WTC11 (cell line): ENCODE data around the gene ZNF615. TPM values are rescaled to one million over a fixed set of nuclear protein-coding genes. Genes with fewer than 3 reads are reported as not detected.

Source experiments
- ATAC-seq: fragments of 200-7000 bp; cut with Tn5 transposase; 2 replicates; pipeline ENCODE4 v1.10.0; 2021; ENCODE audit warnings: mild to moderate bottlenecking, moderate library complexity
- CTCF ChIA-PET: fragments of 300-600 bp; sonication (Branson Sonifier 250); formaldehyde crosslinking; loops from one replicate; lab custom pipeline; 2021; ENCODE audit warnings: antibody characterized with exemption; lab: Charles Lee
- POLR2A ChIA-PET: fragments of 350-600 bp; sonication (Branson Sonifier 250); formaldehyde crosslinking; loops from one replicate; lab custom pipeline; 2021; ENCODE audit warnings: antibody characterized with exemption; lab: Charles Lee
- DNase-seq: peaks from one replicate; pipeline ENCODE4 v3.0.0; 2021; ENCODE audit warnings: low spot score
- H3K27ac Mint-ChIP-seq: 2 replicates; pipeline ENCODE4 v1.8.0; 2021; ENCODE audit warnings: mixed read lengths
- H3K27me3 Mint-ChIP-seq: 2 replicates; pipeline ENCODE4 v1.8.0; 2021; ENCODE audit warnings: low read depth, mild to moderate bottlenecking, moderate library complexity, mixed read lengths
- H3K36me3 Mint-ChIP-seq: 2 replicates; pipeline ENCODE4 v1.8.0; 2021; ENCODE audit warnings: mixed read lengths
- H3K4me1 Mint-ChIP-seq: 2 replicates; pipeline ENCODE4 v1.8.0; 2022; ENCODE audit warnings: mixed read lengths
- H3K4me3 Mint-ChIP-seq: 2 replicates; pipeline ENCODE4 v1.8.0; 2021; ENCODE audit warnings: mild to moderate bottlenecking, moderate library complexity, mixed read lengths
- H3K9me3 Mint-ChIP-seq: 2 replicates; pipeline ENCODE4 v1.8.0; 2021; ENCODE audit warnings: mixed read lengths
- ATF6 ChIP-seq: sonication (generic); formaldehyde crosslinking; IDR thresholded peaks from 2 replicates; pipeline ENCODE4 v1.8.1; 2023; ENCODE audit warnings: mild to moderate bottlenecking, missing genetic modification reagents
- CBFB ChIP-seq: sonication (generic); formaldehyde crosslinking; IDR thresholded peaks from 2 replicates; pipeline ENCODE4 v1.8.1; 2022; ENCODE audit warnings: mild to moderate bottlenecking, low read depth, missing genetic modification reagents
- ESRRA ChIP-seq: sonication (generic); formaldehyde crosslinking; IDR thresholded peaks from 2 replicates; pipeline ENCODE4 v1.8.1; 2022; ENCODE audit warnings: mild to moderate bottlenecking, missing genetic modification reagents, borderline replicate concordance
- GRHL2 ChIP-seq: fragments of 250-450 bp; sonication (Bioruptor Pico); IDR thresholded peaks from 2 replicates; pipeline ENCODE4 v1.8.0; 2022; ENCODE audit warnings: mild to moderate bottlenecking, moderate library complexity; ENCODE audit not compliant: insufficient replicate concordance, severe bottlenecking
- HMGXB4 ChIP-seq: sonication (generic); formaldehyde crosslinking; IDR thresholded peaks from 2 replicates; pipeline ENCODE4 v1.8.1; 2023; ENCODE audit warnings: mild to moderate bottlenecking, moderate library complexity, missing genetic modification reagents
- JUN ChIP-seq: sonication (generic); formaldehyde crosslinking; IDR thresholded peaks from 2 replicates; pipeline ENCODE4 v1.8.0; 2023; ENCODE audit warnings: mild to moderate bottlenecking, missing genetic modification reagents
- NFATC4 ChIP-seq: fragments of 250-450 bp; sonication (Bioruptor Pico); IDR thresholded peaks from 2 replicates; pipeline ENCODE4 v1.9.0; 2021; ENCODE audit warnings: mild to moderate bottlenecking
- NFE2L1 ChIP-seq: sonication (generic); formaldehyde crosslinking; IDR thresholded peaks from 2 replicates; pipeline ENCODE4 v1.8.1; 2023; ENCODE audit warnings: missing genetic modification reagents
- NFYB ChIP-seq: sonication (generic); formaldehyde crosslinking; conservative IDR thresholded peaks from 2 replicates; pipeline ENCODE4 v1.8.0; 2022; ENCODE audit warnings: low read depth, missing genetic modification reagents
- RELA ChIP-seq: sonication (generic); formaldehyde crosslinking; IDR thresholded peaks from 2 replicates; pipeline ENCODE4 v1.8.1; 2022; ENCODE audit warnings: missing genetic modification reagents, mild to moderate bottlenecking, borderline replicate concordance
- TEAD4 ChIP-seq: sonication (generic); formaldehyde crosslinking; IDR thresholded peaks from 2 replicates; pipeline ENCODE4 v1.8.0; 2022; ENCODE audit warnings: mild to moderate bottlenecking, missing genetic modification reagents
- ZNF219 ChIP-seq: sonication (generic); formaldehyde crosslinking; IDR thresholded peaks from 2 replicates; pipeline ENCODE4 v1.8.0; 2023; ENCODE audit warnings: missing genetic modification reagents, mild to moderate bottlenecking, borderline replicate concordance
- ZNF232 ChIP-seq: sonication (generic); formaldehyde crosslinking; IDR thresholded peaks from 2 replicates; pipeline ENCODE4 v1.8.0; 2022; ENCODE audit warnings: mild to moderate bottlenecking, missing genetic modification reagents
- ZNF263 ChIP-seq: sonication (generic); formaldehyde crosslinking; IDR thresholded peaks from 2 replicates; pipeline ENCODE4 v1.8.1; 2022; ENCODE audit warnings: low read depth, mild to moderate bottlenecking, moderate library complexity, missing genetic modification reagents
- ZNF416 ChIP-seq: fragments of 250-450 bp; sonication (Bioruptor Pico); IDR thresholded peaks from 2 replicates; pipeline ENCODE4 v1.9.0; 2021; ENCODE audit warnings: mild to moderate bottlenecking, inconsistent platforms
- ZNF425 ChIP-seq: fragments of 250-450 bp; sonication (Bioruptor Pico); conservative IDR thresholded peaks from 2 replicates; pipeline ENCODE4 v1.9.0; 2021; ENCODE audit warnings: mild to moderate bottlenecking
- total RNA-seq: library from RNA; stranded (reverse); gene quantifications from 3 replicates; pipeline ENCODE4 v1.2.3, GENCODE V29; 2021
- TF ChIP-seq, protein P1 (sequence below): sonication (generic); formaldehyde crosslinking; IDR thresholded peaks from 2 replicates; pipeline ENCODE4 v1.8.1; 2023; ENCODE audit warnings: mild to moderate bottlenecking, missing genetic modification reagents, borderline replicate concordance
- TF ChIP-seq, protein P2 (sequence below): sonication (generic); formaldehyde crosslinking; IDR thresholded peaks from 2 replicates; pipeline ENCODE4 v1.8.1; 2023; ENCODE audit warnings: mild to moderate bottlenecking, missing genetic modification reagents, moderate library complexity
- TF ChIP-seq, protein P3 (sequence below): sonication (generic); formaldehyde crosslinking; IDR thresholded peaks from 2 replicates; pipeline ENCODE4 v1.8.1; 2022; ENCODE audit warnings: missing genetic modification reagents, borderline replicate concordance
- TF ChIP-seq, protein P4 (sequence below): sonication (generic); formaldehyde crosslinking; conservative IDR thresholded peaks from 2 replicates; pipeline ENCODE4 v1.8.1; 2023; ENCODE audit warnings: mild to moderate bottlenecking, low read depth, missing genetic modification reagents, moderate library complexity
- TF ChIP-seq, protein P5 (sequence below): sonication (generic); formaldehyde crosslinking; IDR thresholded peaks from 2 replicates; pipeline ENCODE4 v1.8.1; 2022; ENCODE audit warnings: low read depth, missing genetic modification reagents, borderline replicate concordance

Gene ZNF615
- total RNA-seq, 1 experiment from 2014 or later = 11.9 TPM

DNA sequence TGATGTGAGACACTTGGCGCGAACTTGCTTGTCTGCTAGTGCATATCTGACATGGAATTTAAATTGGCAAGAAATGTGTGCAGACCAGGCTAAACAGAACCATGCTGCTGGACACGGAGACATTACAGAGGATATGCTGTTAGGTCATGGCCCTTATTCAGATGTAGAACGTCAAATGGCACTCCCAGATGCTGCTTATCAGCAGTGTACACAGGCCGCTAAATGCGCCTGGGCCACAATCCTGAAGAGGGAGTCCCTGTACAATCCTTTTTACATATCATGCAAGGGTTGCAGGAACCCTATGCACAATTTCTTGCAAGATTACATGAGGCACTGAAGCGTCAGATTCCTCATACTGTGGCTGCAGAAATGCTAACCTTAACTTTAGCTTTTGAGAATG lies 30.7 kb downstream of the ZNF615 start (continued):
- TF ChIP-seq, protein P1, sequence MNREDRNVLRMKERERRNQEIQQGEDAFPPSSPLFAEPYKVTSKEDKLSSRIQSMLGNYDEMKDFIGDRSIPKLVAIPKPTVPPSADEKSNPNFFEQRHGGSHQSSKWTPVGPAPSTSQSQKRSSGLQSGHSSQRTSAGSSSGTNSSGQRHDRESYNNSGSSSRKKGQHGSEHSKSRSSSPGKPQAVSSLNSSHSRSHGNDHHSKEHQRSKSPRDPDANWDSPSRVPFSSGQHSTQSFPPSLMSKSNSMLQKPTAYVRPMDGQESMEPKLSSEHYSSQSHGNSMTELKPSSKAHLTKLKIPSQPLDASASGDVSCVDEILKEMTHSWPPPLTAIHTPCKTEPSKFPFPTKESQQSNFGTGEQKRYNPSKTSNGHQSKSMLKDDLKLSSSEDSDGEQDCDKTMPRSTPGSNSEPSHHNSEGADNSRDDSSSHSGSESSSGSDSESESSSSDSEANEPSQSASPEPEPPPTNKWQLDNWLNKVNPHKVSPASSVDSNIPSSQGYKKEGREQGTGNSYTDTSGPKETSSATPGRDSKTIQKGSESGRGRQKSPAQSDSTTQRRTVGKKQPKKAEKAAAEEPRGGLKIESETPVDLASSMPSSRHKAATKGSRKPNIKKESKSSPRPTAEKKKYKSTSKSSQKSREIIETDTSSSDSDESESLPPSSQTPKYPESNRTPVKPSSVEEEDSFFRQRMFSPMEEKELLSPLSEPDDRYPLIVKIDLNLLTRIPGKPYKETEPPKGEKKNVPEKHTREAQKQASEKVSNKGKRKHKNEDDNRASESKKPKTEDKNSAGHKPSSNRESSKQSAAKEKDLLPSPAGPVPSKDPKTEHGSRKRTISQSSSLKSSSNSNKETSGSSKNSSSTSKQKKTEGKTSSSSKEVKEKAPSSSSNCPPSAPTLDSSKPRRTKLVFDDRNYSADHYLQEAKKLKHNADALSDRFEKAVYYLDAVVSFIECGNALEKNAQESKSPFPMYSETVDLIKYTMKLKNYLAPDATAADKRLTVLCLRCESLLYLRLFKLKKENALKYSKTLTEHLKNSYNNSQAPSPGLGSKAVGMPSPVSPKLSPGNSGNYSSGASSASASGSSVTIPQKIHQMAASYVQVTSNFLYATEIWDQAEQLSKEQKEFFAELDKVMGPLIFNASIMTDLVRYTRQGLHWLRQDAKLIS (CRISPR knock-in tag) = no peak
- TF ChIP-seq, protein P2, sequence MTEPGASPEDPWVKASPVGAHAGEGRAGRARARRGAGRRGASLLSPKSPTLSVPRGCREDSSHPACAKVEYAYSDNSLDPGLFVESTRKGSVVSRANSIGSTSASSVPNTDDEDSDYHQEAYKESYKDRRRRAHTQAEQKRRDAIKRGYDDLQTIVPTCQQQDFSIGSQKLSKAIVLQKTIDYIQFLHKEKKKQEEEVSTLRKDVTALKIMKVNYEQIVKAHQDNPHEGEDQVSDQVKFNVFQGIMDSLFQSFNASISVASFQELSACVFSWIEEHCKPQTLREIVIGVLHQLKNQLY (CRISPR knock-in tag) = no peak
- TF ChIP-seq, protein P3, sequence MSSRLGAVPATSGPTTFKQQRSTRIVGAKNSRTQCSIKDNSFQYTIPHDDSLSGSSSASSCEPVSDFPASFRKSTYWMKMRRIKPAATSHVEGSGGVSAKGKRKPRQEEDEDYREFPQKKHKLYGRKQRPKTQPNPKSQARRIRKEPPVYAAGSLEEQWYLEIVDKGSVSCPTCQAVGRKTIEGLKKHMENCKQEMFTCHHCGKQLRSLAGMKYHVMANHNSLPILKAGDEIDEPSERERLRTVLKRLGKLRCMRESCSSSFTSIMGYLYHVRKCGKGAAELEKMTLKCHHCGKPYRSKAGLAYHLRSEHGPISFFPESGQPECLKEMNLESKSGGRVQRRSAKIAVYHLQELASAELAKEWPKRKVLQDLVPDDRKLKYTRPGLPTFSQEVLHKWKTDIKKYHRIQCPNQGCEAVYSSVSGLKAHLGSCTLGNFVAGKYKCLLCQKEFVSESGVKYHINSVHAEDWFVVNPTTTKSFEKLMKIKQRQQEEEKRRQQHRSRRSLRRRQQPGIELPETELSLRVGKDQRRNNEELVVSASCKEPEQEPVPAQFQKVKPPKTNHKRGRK (CRISPR knock-in tag) = no peak
- TF ChIP-seq NFYB (no peak), NFE2L1 (CRISPR knock-in tag) (no peak), ZNF263 (CRISPR knock-in tag) (no peak), ZNF416 (no peak), ZNF425 (CRISPR knock-in tag) (no peak), RELA (no peak), GRHL2 (CRISPR knock-in tag) (no peak), ZNF232 (CRISPR knock-in tag) (no peak), TEAD4 (CRISPR knock-in tag) (no peak)
- TF ChIP-seq, protein P4, sequence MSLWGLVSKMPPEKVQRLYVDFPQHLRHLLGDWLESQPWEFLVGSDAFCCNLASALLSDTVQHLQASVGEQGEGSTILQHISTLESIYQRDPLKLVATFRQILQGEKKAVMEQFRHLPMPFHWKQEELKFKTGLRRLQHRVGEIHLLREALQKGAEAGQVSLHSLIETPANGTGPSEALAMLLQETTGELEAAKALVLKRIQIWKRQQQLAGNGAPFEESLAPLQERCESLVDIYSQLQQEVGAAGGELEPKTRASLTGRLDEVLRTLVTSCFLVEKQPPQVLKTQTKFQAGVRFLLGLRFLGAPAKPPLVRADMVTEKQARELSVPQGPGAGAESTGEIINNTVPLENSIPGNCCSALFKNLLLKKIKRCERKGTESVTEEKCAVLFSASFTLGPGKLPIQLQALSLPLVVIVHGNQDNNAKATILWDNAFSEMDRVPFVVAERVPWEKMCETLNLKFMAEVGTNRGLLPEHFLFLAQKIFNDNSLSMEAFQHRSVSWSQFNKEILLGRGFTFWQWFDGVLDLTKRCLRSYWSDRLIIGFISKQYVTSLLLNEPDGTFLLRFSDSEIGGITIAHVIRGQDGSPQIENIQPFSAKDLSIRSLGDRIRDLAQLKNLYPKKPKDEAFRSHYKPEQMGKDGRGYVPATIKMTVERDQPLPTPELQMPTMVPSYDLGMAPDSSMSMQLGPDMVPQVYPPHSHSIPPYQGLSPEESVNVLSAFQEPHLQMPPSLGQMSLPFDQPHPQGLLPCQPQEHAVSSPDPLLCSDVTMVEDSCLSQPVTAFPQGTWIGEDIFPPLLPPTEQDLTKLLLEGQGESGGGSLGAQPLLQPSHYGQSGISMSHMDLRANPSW (CRISPR knock-in tag) = no peak

- H3K27me3 Mint-ChIP-seq = no peaks in the 10 kb centered on the region
- POLR2A ChIA-PET = no interaction called here
- TF ChIP-seq ATF6 (CRISPR knock-in tag) (no peak), HMGXB4 (no peak), ESRRA (CRISPR knock-in tag) (no peak), NFATC4 (CRISPR knock-in tag) (no peak), ZNF219 (CRISPR knock-in tag) (no peak), CBFB (no peak), JUN (CRISPR knock-in tag) (no peak)
- TF ChIP-seq, protein P5, sequence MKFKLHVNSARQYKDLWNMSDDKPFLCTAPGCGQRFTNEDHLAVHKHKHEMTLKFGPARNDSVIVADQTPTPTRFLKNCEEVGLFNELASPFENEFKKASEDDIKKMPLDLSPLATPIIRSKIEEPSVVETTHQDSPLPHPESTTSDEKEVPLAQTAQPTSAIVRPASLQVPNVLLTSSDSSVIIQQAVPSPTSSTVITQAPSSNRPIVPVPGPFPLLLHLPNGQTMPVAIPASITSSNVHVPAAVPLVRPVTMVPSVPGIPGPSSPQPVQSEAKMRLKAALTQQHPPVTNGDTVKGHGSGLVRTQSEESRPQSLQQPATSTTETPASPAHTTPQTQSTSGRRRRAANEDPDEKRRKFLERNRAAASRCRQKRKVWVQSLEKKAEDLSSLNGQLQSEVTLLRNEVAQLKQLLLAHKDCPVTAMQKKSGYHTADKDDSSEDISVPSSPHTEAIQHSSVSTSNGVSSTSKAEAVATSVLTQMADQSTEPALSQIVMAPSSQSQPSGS (CRISPR knock-in tag) = no peak
Measured at GRCh38 chr19:51976852-51977251, 31.2 kb downstream of the ZNF615 start.

More at GRCh38 chr19:51976852-51977251, 31.2 kb downstream of the ZNF615 start:
- Mint-ChIP-seq H3K36me3 (peaks cover 75% of the 10 kb centered on the region), H3K27ac (no peak overlapping the region), H3K4me3 (no peak overlapping the region), H3K9me3 (peaks cover 65% of the 10 kb centered on the region), H3K4me1 (peaks cover 15% of the 10 kb centered on the region)
- no peak for DNase-seq
- CTCF ChIA-PET = interaction anchor here (1.1 kb wide), 1 partner anchor 199 kb away, joined by 5 read pairs; no protein-coding TSS in a partner anchor
- no peak for ATAC-seq
